ENCODE results near the gene LRRC41. TPM values are rescaled to one million over a fixed set of nuclear protein-coding genes. Genes with fewer than 3 reads are reported as not detected.
A peak's percentile ranks its signal among the peaks of the same experiment; 100 is the strongest.

The LRRC41 gene
- polyA plus RNA-seq, 3 donors: 22.9 to 50.9 (median 47.4) TPM

DNA sequence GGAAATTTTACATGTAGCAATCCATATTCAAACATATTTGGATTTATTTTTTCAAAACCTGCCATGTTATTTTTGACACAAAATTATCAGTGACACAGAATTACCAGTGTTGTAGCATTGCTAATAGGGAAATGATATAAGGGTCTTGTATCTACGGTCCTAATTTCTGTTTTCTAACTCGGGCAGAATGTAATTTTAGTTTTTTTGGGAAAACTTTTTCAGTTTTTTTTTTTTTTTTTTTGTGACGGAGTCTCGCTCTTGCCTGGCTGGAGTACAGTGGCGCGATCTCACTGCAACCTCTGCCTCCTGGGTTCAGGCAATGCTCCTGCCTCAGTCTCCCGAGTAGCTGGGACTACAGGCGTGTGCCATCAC, 2.7 kb upstream of the LRRC41 start:
- Histone ChIP-seq H4K20me1 (ENCODE audit: insufficient read depth, low read length) (peaks cover 48% of the 10 kb centered on the region), H3K9ac (ENCODE audit: insufficient read depth, low read length, poor library complexity, severe bottlenecking) (no peak overlapping the region), H3K36me3 (replicated peaks in 1 of 2; ENCODE audit: control insufficient read depth in 1 of 2, insufficient read depth in 2 of 2, low read length in 2 of 2) (peaks cover 12 to 16% of the 10 kb centered on the region in 2 donors), H3K27ac (ENCODE audit: low read depth in 1 of 2, low read length in 2 of 2) (no peak overlapping the region), H3K9me3 (replicated peaks in 1 of 2; ENCODE audit: control insufficient read depth in 1 of 2, insufficient read depth in 1 of 2, low read length in 2 of 2) (no peaks in the 10 kb centered on the region), H3K4me1 (ENCODE audit: control insufficient read depth in 1 of 2, insufficient read depth in 2 of 2, low read length in 2 of 2) (peaks cover 46 to 64% of the 10 kb centered on the region in 2 donors), H3K4me2 (replicated peaks; ENCODE audit: extremely low read depth, low read length, poor library complexity, severe bottlenecking) (no peak overlapping the region), H3K27me3 (ENCODE audit: control insufficient read depth in 2 of 2, insufficient read depth in 2 of 2, low read length in 2 of 2) (no peaks in the 10 kb centered on the region), H3K79me2 (ENCODE audit: insufficient read depth, low read length) (peaks cover 85% of the 10 kb centered on the region), H2AFZ (ENCODE audit: insufficient read depth, low read depth, low read length, poor library complexity, severe bottlenecking) (no peak overlapping the region), H3K4me3 (replicated peaks in 1 of 3; ENCODE audit: low read depth in 2 of 3, low read length in 3 of 3) (no peak overlapping the region)
- Mint-ChIP-seq H3K27me3 (ENCODE audit: low read depth in 3 of 3) (no peaks in the 10 kb centered on the region), H3K36me3 (peaks cover 15 to 30% of the 10 kb centered on the region in 2 donors), H3K4me3 (no peak overlapping the region), H3K9me3 (peaks cover 0 to 2% (median 0%) of the 10 kb centered on the region in 7 donors), H3K4me1 (peaks cover 56% of the 10 kb centered on the region), H3K27ac (peak overlapping the region in 1 of 7 donors; percentile 37)
- WGBS (ENCODE audit: insufficient coverage): 100% methylated on average over 4 of the region's 8 CpGs
- intact Hi-C loops (cut with micrococcal nuclease): no loop called here
- DNase-seq: no peak
- TF ChIP-seq, protein P1, sequence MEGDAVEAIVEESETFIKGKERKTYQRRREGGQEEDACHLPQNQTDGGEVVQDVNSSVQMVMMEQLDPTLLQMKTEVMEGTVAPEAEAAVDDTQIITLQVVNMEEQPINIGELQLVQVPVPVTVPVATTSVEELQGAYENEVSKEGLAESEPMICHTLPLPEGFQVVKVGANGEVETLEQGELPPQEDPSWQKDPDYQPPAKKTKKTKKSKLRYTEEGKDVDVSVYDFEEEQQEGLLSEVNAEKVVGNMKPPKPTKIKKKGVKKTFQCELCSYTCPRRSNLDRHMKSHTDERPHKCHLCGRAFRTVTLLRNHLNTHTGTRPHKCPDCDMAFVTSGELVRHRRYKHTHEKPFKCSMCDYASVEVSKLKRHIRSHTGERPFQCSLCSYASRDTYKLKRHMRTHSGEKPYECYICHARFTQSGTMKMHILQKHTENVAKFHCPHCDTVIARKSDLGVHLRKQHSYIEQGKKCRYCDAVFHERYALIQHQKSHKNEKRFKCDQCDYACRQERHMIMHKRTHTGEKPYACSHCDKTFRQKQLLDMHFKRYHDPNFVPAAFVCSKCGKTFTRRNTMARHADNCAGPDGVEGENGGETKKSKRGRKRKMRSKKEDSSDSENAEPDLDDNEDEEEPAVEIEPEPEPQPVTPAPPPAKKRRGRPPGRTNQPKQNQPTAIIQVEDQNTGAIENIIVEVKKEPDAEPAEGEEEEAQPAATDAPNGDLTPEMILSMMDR (IDR thresholded peaks at IDR 0.05): no peak

DNA sequence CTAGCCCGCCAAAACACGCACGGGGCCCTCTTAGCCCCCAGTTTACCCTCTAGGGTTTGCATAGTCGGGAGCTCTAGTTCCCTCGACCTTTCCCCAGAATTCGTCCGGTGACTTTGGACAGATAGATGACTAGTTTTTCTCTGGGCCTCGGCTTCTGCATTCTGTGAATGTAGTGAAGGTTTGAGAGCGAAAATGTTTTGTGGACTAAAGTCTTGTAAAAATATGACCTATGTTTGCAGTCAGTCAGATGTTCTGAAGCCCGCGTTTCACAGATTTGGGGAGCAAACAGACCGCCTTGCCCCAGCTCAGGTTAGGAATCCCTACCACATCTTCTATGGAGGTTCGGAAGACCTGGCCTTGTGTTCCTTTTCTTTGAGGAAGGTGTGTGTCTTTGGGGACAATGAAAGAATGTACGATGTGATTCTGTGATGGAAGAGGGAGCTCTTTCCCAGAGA, 483 bp upstream of the LRRC41 start:
- TF ChIP-seq, protein P1 (IDR thresholded peaks at IDR 0.05): no peak
- Histone ChIP-seq H2AFZ (ENCODE audit: insufficient read depth, low read depth, low read length, poor library complexity, severe bottlenecking) (peak overlapping the region; percentile 95), H3K27me3 (ENCODE audit: control insufficient read depth in 2 of 2, insufficient read depth in 2 of 2, low read length in 2 of 2) (no peaks in the 10 kb centered on the region), H3K4me1 (ENCODE audit: control insufficient read depth in 1 of 2, insufficient read depth in 2 of 2, low read length in 2 of 2) (peaks cover 44 to 59% of the 10 kb centered on the region in 2 donors), H4K20me1 (ENCODE audit: insufficient read depth, low read length) (peaks cover 53% of the 10 kb centered on the region), H3K79me2 (ENCODE audit: insufficient read depth, low read length) (peaks cover 95% of the 10 kb centered on the region), H3K9ac (ENCODE audit: insufficient read depth, low read length, poor library complexity, severe bottlenecking) (peak overlapping the region; percentile 97), H3K9me3 (replicated peaks in 1 of 2; ENCODE audit: control insufficient read depth in 1 of 2, insufficient read depth in 1 of 2, low read length in 2 of 2) (no peaks in the 10 kb centered on the region), H3K4me2 (replicated peaks; ENCODE audit: extremely low read depth, low read length, poor library complexity, severe bottlenecking) (peak overlapping the region; percentile 99), H3K27ac (ENCODE audit: low read depth in 1 of 2, low read length in 2 of 2) (peak overlapping the region; percentile 88 to 94), H3K36me3 (replicated peaks in 1 of 2; ENCODE audit: control insufficient read depth in 1 of 2, insufficient read depth in 2 of 2, low read length in 2 of 2) (no peaks in the 10 kb centered on the region), H3K4me3 (replicated peaks in 1 of 3; ENCODE audit: low read depth in 2 of 3, low read length in 3 of 3) (peak overlapping the region; percentile 97 to 99 (median 99))
- H3K4me3 Mint-ChIP-seq: peak overlapping the region; percentile 97 to 99
- H3K36me3 Mint-ChIP-seq: peaks cover 2 to 19% of the 10 kb centered on the region in 2 donors
- no peaks in the 10 kb centered on the region for H3K9me3 Mint-ChIP-seq
- peaks cover 0 to 2% (median 0%) of the 10 kb centered on the region in 3 donors for H3K27me3 Mint-ChIP-seq (ENCODE audit: low read depth in 3 of 3)
- H3K4me1 Mint-ChIP-seq: peaks cover 56% of the 10 kb centered on the region
- no peak for DNase-seq
- H3K27ac Mint-ChIP-seq: peak overlapping the region; percentile 94 to 99 (median 95)
- intact Hi-C loops (cut with micrococcal nuclease): loop anchor here (1.0 to 5.0 kb wide), 4 partner anchors 37 to 57 kb away; partner anchors contain the start of genes RAD54L (in 2 of the 2) and NSUN4 (in 1 of the 2)
- 0% methylated on average over 5 of the region's 14 CpGs for WGBS (ENCODE audit: insufficient coverage)
